T-helper 1 cell treated with Interleukin-12 subunit alpha and Interleukin-12 subunit beta and Interleukin-4 antibody, amounts not matched to agents 30 ng/mL and 1 ng/mL, for 36 hours (primary cell): ENCODE results near the gene EPB41L4B. TPM values are rescaled to one million over a fixed set of nuclear protein-coding genes. Genes with fewer than 3 reads are reported as not detected.

Experiments
- intact Hi-C: fragments of 100-400 bp; cut with micrococcal nuclease; formaldehyde crosslinking; loops from one replicate; pipeline ENCODE4 v1.15.1; 2024
- total RNA-seq: library from RNA; stranded (reverse); gene quantifications from 2 replicates; pipeline ENCODE4 v1.2.3, GENCODE V29; 2022

The EPB41L4B gene
- total RNA-seq, 1 donor from 2014 or later = 0.56 TPM

- intact Hi-C loops = no loop called here
These were observed 115.3 kb downstream of the EPB41L4B start for GRCh38 chr9:109205526-109205925.

GRCh38 chr9:109203761-109204360, 117.0 kb downstream of the EPB41L4B start:
- intact Hi-C loops = no loop called here

DNA sequence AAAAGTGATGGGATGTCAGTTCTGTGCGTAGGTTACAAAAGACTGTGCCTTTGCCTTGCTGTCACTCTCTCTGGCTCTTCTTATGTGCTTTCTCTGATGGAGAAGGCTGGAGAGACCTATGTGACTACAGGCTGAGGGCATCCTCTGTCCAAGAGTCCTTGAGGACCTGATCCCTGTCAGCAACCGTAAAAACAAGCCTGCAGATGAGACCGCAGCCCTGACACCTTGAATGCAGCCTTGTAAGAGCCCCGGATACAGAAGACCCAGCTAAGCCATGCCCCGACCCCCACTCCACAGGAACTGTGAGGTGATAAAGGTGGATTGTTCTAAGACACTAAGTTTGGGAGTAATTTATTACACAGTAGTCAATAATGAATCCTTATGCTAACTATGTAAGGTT, 121.2 kb downstream of the EPB41L4B start:
- intact Hi-C loops = no loop called here

- intact Hi-C loops = no loop called here
These were observed 122.0 kb downstream of the EPB41L4B start for GRCh38 chr9:109198736-109199382.

- intact Hi-C loops = no loop called here
These were observed 126.8 kb downstream of the EPB41L4B start for GRCh38 chr9:109193974-109194556.

GRCh38 chr9:109192732-109193361, 128.0 kb downstream of the EPB41L4B start:
- intact Hi-C loops = no loop called here

DNA sequence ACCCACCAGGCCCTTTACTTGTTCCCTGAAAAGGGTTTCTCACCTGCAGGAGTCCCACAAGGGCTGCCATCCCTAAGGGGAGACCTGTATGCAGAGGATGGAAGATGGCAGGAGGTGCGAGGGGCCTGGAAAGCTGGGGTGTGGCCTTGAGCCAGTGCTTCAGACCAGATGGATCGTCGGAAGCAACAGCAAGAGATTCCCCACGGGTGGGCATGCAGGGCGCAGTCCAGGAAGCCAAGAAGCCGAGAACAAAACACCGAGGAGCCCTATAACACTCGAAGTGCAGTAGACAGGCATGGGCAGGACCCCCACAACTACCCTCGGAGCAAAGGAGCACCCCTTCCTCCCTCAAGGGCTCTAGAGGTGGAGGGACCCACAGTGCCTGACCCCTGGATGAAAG, 129.1 kb downstream of the EPB41L4B start:
- intact Hi-C loops = no loop called here

DNA sequence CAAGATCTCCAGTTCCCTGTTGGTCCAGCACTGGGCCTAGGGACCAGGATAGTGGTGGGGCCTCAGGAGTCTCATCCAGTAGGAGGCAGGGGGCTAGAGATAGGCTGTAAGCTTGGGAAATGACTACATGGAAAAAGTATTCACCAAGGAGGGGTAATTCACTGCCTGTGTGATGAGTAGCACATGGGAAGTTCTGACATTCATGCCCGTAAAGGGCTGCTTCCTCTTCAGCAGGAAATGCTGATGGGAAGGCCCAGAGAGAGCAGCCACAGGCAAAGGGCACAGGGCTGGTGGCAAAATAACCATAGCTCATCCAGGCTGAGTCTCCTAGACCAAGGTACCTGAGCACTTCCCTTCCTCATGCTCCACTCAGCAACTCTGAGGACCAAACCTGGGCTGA, 130.7 kb downstream of the EPB41L4B start:
- intact Hi-C loops = no loop called here

DNA sequence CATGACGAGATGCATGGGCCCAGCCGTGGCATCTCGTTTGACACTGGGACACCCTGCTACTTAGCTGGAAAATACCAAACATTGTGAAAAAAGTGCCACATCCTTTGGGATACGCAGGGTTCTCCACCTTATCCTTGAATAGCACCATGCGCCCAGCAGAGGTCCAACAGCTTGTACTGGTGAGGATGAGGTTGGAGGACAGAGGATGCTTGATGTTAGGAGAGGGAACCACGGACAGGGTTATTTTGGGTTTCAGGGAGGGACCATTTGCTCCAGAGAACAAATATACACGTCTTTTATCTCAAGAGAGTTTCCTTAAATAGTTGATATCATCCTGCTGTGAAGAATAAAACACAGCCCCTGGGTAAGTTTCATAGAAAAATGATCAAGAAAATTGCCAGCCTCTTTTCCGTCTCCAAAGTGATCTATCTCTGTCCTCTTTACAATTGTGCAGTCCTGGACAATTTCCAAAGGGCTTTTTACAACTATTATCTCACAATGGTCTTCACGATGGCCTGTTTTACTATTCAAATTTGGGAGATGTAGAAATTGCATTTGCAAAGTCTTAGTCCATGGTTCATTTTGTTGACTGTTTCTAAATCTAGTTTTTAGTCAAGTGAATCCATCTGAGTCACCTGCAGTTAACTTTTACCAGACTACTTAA, 133.9 kb downstream of the EPB41L4B start:
- intact Hi-C loops = no loop called here

GRCh38 chr9:109182940-109183798, 137.7 kb downstream of the EPB41L4B start:
- intact Hi-C loops = loop anchor here (1.0 to 5.0 kb wide), 5 partner anchors 81 to 284 kb away; partner anchors contain the start of genes CTNNAL1 and EPB41L4B

GRCh38 chr9:109182550-109182939, 138.3 kb downstream of the EPB41L4B start:
- intact Hi-C loops = loop anchor here (5.0 kb wide), 4 partner anchors 80 to 285 kb away; partner anchors contain the start of gene CTNNAL1

DNA sequence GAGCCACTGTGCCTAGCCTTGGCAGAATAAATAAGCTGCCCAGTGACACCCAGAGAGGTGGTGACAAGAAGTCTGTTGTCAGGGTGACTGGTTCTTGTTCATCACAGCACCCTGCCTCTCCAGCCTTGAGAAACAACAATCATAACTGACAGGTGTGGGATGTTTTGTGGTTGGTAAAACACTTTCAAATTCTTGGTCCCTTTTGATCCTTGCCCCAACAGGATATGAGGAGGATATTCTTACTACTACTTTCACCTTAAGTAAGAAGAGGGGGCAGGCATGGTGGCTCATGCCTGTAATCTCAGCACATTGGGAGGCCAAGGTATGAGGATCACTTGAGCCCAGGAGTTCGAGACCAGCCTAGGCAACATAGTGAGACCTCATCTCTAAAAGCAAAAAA, 139.6 kb downstream of the EPB41L4B start:
- intact Hi-C loops = loop anchor here (5.0 kb wide), 4 partner anchors 79 to 286 kb away; partner anchors contain the start of gene CTNNAL1

GRCh38 chr9:109179801-109180523, 140.9 kb downstream of the EPB41L4B start:
- intact Hi-C loops = loop anchor here (5.0 kb wide), 4 partner anchors 78 to 287 kb away; partner anchors contain the start of gene CTNNAL1

DNA sequence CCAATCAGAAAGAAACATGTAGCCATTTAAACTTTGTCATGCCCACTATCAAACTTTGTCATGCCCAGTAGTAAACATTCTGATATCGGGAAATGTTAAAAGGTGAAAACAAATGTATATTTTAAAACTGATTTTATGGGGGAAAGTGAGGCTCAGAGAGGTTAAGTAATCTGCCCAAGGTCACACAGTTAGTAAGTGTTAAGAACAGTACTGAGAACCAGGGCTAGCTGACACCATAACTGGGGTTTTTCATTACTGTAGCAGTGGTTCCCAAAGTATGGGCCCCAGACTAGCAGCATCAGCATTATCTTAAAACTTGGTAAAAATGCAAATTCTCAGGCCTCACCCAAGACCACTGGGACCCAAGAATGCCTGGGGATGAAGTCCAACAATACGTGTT, 143.9 kb downstream of the EPB41L4B start:
- intact Hi-C loops = no loop called here

- intact Hi-C loops = no loop called here
These were observed 144.5 kb downstream of the EPB41L4B start for GRCh38 chr9:109176386-109176785.

DNA sequence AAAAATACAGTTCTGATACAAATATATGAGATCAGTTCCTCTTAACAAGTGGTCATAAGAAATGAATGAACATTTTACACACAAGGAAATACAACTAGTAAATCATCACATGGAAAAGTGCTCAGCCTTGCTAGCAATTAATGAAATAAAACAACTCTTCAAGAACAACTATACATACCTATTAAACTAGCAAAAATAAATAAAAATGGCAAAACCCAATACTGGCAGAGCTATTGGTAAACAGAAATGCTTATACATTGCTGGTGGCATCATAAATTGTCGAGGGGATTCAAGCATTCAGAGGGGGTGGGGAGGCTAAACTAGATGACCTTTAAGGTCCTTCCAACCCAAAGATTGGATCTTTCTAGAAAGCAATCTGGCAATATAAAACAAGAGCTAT, 147.9 kb downstream of the EPB41L4B start:
- intact Hi-C loops = no loop called here

DNA sequence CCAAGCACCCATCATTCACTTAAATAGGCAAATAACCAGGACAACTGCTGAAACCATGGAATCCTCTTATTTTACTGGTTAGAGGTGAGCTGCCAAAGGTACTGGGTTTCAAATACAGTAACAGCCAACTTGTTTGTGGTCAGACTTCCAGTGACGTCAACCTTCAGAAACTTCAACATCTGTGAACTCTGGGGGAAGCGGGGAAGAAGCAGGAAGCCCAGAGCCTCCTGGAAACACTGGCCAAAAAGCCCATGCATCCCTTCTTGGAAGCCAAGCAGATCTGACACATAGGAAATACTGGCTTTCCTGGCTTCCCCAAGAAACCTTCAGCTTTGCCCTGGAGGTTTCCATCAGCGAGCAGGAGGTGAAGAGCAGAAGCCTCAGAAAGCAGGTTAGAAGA, 148.9 kb downstream of the EPB41L4B start:
- intact Hi-C loops = no loop called here

- intact Hi-C loops = no loop called here
These were observed 152.7 kb downstream of the EPB41L4B start for GRCh38 chr9:109168170-109168569.

- intact Hi-C loops = no loop called here
These were observed 153.1 kb downstream of the EPB41L4B start for GRCh38 chr9:109167716-109168115.
